Putamen (tissue), 1 donor: ENCODE results near the gene FMR1.

Experiments used
- DNase-seq: peaks from one replicate; pipeline ENCODE4 v3.0.0-alpha.2; 2016; ENCODE audit warnings: low spot score

FMR1 gene

DNA sequence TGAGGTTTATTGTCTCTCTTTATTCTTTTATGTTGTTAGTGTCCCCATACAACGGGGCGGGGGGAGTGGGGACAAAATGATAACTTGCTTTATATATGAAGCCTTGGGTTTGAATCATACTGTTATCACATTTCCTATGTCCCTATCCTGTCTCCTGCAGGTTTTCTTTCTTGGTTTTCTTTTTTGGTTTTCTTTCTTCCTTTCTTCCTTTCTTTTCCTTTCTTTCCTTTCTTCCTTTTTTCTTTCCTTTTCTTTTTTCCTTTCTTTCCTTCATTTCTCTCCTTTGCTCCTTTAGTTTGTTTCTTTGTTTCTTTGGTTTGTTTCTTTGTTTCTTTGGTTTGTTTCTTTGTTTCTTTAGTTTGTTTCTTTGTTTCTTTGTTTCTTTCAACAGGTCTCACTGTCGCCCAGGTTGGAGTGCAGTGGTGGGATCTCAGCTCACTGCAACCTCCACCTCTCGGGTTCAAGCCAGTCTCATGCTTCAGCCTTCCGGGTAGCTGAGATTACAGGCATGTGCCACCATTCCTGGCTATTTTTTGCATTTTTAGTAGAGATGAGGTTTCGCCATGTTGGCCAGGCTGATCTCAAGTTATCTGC is 4.8 kb downstream of the FMR1 start:
- no peak for DNase-seq

GRCh38 chrX:147917700-147918695 is 6.3 kb downstream of the FMR1 start:
- DNase-seq: no peak

- DNase-seq: no peak
Measured at GRCh38 chrX:147920161-147920666, 8.5 kb downstream of the FMR1 start.

- DNase-seq: no peak
Measured at GRCh38 chrX:147923605-147924004, 11.9 kb downstream of the FMR1 start.

- DNase-seq: no peak
Measured at GRCh38 chrX:147927256-147927655, 15.5 kb downstream of the FMR1 start.

GRCh38 chrX:147933815-147934214 is 22.1 kb downstream of the FMR1 start:
- DNase-seq: no peak

DNA sequence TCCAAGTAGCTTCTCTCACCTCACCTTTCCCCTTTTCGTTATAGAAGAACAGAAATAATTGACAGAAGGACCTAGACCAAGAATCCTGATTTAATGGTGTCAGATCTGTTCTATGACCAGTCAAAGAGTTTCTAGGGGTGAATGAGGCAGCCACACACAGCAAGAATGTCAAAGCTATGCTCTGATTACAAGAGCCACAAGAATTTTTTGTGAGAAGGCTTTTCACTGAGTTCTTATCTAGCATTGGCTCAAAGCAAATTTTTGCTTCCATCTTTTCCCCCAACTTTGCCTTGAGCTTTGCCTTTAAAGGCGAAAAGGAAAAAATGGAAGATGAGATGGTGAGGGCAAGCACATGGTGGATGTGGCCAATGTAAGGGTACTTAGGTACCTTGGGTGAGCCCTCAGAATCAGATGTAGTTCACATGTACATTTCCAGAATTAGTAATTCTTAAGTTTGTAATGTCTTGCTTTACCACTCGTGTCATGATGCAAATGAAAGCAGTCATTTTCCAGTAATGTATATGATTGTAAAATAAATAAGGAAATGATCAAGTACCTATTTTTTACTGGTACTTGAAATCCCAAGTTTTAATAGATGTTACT is 23.5 kb downstream of the FMR1 start:
- no peak for DNase-seq

GRCh38 chrX:147945286-147945685 is 33.6 kb downstream of the FMR1 start:
- no peak for DNase-seq

DNA sequence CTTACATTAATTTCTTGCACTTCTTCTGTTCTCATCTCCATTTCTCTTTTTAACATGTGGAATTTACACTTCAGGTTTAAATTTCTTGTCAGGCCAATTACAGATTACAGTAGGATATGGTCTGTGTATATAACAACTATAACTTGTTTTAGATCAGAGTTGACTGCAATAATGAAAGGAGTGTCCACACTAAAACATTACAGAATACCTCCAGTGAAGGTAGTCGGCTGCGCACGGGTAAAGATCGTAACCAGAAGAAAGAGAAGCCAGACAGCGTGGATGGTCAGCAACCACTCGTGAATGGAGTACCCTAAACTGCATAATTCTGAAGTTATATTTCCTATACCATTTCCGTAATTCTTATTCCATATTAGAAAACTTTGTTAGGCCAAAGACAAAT is 36.8 kb downstream of the FMR1 start:
- DNase-seq: no peak

DNA sequence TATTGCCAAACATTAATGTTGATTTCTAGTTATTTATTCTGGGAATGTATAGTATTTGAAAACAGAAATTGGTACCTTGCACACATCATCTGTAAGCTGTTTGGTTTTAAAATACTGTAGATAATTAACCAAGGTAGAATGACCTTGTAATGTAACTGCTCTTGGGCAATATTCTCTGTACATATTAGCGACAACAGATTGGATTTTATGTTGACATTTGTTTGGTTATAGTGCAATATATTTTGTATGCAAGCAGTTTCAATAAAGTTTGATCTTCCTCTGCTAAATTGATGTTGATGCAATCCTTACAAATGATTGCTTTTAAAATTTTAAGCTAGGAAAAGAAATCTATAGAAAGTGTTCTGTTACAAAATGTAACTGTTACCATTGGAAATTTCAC is 38.6 kb downstream of the FMR1 start:
- no peak for DNase-seq

GRCh38 chrX:147953976-147954375 is 42.3 kb downstream of the FMR1 start:
- no peak for DNase-seq

DNA sequence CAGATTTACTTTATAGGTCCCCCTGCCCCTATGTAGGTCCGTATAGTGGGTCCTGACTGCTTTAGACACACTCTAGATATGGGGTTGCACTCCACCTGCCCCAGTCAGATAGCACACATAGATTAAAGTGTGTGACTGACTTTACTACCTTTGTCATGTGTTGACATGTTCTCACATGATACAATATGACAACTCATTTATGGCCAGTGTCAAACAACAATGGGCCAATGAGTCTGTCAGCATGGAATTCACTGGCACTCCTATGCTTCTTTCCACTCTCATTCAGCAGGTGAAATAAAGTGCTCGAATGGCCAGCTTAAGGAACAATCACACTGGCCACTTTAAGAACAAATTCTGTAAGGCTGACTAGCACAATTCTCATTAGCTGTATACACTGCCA is 45.6 kb downstream of the FMR1 start:
- DNase-seq: no peak

- DNase-seq: no peak
Measured at GRCh38 chrX:147958291-147958690, 46.6 kb downstream of the FMR1 start.

DNA sequence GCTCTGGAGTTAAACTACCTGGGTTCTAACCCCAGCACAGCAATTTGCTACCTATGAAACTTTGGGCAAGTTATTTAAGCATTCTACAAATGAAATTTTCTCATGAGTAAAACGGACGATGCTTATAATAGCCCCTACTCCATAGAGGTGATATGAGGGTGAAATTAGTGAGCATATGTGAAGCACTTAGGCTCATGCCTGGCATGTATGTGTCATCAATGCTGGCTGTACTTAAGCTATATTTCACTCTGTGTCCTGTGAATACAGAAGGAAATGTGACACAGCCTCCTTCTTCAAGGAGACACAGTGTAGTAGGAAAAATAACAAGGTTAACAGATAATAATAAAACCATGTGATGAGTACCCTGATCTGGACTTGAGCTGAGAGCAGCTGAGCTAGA is 49.0 kb downstream of the FMR1 start:
- DNase-seq: no peak

DNA sequence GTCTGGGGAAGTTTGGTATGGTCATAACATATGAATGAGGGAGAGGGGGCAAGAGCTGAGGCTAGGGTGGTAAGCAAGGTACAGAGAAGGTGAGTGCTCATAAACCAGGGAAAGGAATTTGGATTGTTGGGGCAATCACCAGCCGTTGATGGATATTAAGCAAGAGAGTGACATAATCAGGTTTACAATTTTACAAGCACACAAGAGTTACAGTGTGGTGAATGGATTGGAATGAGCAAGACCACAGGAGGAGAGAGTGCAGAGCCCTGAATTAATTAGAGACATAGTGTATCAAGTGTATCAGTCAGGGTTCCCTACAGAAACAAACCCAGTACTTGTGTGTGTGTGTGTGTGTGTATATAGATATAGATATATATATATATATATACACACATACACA is 50.8 kb downstream of the FMR1 start:
- no peak for DNase-seq

- no peak for DNase-seq
Measured at GRCh38 chrX:147978931-147979330, 67.2 kb downstream of the FMR1 start.

DNA sequence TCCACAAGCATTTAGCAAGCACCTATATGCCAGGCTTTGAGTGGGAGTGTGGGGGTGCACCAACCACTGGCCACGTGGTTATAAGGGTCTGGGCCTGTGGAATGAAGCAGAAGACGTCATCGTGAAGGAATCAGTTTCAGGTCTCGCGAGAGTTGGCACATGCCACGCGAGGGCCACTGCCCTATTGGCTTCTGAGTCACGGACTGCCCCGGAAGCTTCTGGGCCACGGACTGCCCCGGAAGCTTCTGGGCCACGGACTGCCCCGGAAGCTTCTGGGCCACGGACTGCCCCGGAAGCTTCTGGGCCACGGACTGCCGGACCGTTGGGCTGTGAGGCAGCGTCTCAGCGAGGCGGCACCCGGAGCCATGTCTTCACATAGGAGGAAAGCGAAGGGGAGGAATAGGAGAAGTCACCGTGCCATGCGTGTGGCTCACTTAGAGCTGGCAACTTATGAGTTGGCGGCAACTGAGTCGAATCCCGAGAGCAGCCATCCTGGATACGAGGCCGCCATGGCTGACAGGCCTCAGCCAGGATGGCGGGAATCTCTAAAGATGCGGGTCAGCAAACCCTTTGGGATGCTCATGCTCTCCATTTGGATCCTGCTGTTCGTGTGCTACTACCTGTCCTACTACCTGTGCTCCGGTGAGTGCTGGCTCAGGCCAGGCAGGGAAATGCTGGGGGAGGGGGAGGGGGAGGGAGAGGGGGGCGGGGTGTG is 69.5 kb downstream of the FMR1 start, which contains the start of gene FMR1NB:
Gene FMR1NB, plus strand, starts transcription at position 300 of the 715 bp plus-strand sequence. Its CDS starts 66 bp downstream, at position 366.
- no peak for DNase-seq
